Psoas muscle (tissue), 8 donors: ENCODE data around the gene PRR20G. TPM values are rescaled to one million over a fixed set of nuclear protein-coding genes. Genes with fewer than 3 reads are reported as not detected.

Source experiments
- ATAC-seq, 4 donors: fragments of 200-7000 bp; cut with Tn5 transposase; one replicate each; pipeline ENCODE4 v1.9.1; 2020; ENCODE audit warnings: moderate library complexity in 3 of 4, mild to moderate bottlenecking in 2 of 4
- DNase-seq, 2 donors: peaks; one replicate each; pipeline ENCODE4 v3.0.0-alpha.2; 2020
- H3K27ac ChIP-seq: fragments of 200-600 bp; one replicate; pipeline ENCODE4 v1.8.0; 2022
- H3K27me3 ChIP-seq, 3 donors: fragments of 200-600 bp in 1 of 3; one replicate each; pipeline versions ENCODE4 v1.6.1 to v1.8.0; 2013 to 2022; ENCODE audit warnings: low read length in 2 of 3, mild to moderate bottlenecking in 2 of 3, moderate library complexity in 1 of 3; ENCODE audit not compliant: insufficient read depth in 3 of 3
- H3K36me3 ChIP-seq, 2 donors: fragments of 200-600 bp in 1 of 2; one replicate each; pipeline versions ENCODE4 v1.6.1 to v1.8.0; 2013 to 2022; ENCODE audit warnings: low read depth in 1 of 2, mild to moderate bottlenecking in 1 of 2, moderate library complexity in 1 of 2; ENCODE audit not compliant: insufficient read depth in 1 of 2
- H3K4me1 ChIP-seq: fragments of 200-600 bp; one replicate; pipeline ENCODE4 v1.8.0; 2022
- H3K4me3 ChIP-seq: fragments of 200-600 bp; one replicate; pipeline ENCODE4 v1.8.0; 2022; ENCODE audit warnings: mild to moderate bottlenecking
- H3K9me3 ChIP-seq: fragments of 200-600 bp; one replicate; pipeline ENCODE4 v1.8.0; 2022
- WGBS, 3 donors: extraction: QIAGEN DNeasy Blood & Tissue Kit; methylation state at CpG; one replicate each; pipeline versions ENCODE4 v1.1.6 to v1.1.7; 2013; 5-methylcytosine and 5-hydroxymethylcytosine counted together
- intact Hi-C, 2 donors: fragments of 100-400 bp; cut with DNase I; formaldehyde crosslinking; loops; one replicate each; pipeline versions ENCODE4 v1.11.0 to v1.14.2; 2022
- polyA plus RNA-seq, 3 donors: library from polyadenylated mRNA; stranded (reverse); fragments of 200-250 nt; gene quantifications; one replicate each; pipeline ENCODE4 v1.2.3, GENCODE V29; 2013
- total RNA-seq, 4 donors: library from RNA; stranded (reverse); fragmentation: NEBNext Ultra II Directional in 2 of 4; extraction: Animal tissue kit (Norgen Biotek cat#: 25700) in 2 of 4; gene quantifications; one replicate each; pipeline versions ENCODE4 v1.2.1 to v1.2.4, GENCODE V29; 2021 to 2023
- TF ChIP-seq, protein P1 (sequence below): fragments of 200-600 bp; IDR thresholded peaks from one replicate; pipeline ENCODE4 v1.8.0; 2022; ENCODE audit warnings: antibody characterized with exemption
- donor health status: healthy with polysubstance abuse.
- donor health status: DM: no; HTN: no; CAD: no; lungs with moderate emphysema.
- donor health status: Bipolar disorder and iron deficiency.
- donor health status: healthy.
- donor health status: DM: yes; HTN: yes; CAD: no.
- donor health status: DM: no; HTN: no; CAD: no.
- donor health status: DM: no; HTN: no; CAD: no.
- donor health status: DM: yes; HTN: yes; CAD: no.

The PRR20G gene
- total and polyA plus RNA-seq, 7 donors, result not detected

DNA sequence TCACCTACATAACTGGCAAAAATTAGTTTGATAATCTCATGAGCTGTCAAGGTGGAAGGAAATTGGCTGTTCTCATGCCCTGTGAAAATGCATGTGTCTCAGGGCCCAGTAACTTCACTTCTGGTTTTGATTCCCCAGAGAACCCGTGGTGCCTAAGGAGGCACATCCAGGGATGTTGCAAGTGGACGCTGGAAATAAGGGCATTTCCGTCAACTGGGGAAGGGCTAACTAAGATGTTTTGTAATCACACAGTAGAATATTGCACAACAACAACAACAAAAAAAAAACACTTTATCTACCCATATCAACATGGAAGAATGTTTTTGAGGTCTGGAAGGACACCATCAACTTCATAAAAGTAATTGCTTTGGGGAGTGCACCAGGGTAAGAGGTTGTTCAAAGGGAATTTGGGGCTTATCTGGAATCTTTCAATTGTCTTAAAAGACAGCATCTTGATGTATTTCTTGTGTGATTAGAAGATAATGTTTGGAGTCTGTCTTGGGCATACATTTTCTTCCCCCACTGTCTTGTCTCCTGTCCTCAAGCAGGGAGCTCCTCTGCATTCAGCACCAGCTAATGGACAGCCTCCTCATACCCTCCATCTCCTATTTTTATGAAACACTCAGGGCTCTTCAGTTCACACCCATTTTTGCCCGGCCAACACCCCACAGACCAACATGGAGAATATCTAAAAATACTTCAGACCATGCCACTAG is 37.2 kb upstream of the PRR20G start:
- DNase-seq (no peak), ATAC-seq (no peak)
- H3K4me1 ChIP-seq, result no peaks in the 10 kb centered on the region
- peaks cover 8% of the 10 kb centered on the region for H3K9me3 ChIP-seq
- no peaks in the 10 kb centered on the region for H3K36me3 ChIP-seq
- peaks cover 0 to 6% (median 0%) of the 10 kb centered on the region in 3 donors for H3K27me3 ChIP-seq
- no peak overlapping the region for H3K27ac ChIP-seq
- TF ChIP-seq, protein P1, sequence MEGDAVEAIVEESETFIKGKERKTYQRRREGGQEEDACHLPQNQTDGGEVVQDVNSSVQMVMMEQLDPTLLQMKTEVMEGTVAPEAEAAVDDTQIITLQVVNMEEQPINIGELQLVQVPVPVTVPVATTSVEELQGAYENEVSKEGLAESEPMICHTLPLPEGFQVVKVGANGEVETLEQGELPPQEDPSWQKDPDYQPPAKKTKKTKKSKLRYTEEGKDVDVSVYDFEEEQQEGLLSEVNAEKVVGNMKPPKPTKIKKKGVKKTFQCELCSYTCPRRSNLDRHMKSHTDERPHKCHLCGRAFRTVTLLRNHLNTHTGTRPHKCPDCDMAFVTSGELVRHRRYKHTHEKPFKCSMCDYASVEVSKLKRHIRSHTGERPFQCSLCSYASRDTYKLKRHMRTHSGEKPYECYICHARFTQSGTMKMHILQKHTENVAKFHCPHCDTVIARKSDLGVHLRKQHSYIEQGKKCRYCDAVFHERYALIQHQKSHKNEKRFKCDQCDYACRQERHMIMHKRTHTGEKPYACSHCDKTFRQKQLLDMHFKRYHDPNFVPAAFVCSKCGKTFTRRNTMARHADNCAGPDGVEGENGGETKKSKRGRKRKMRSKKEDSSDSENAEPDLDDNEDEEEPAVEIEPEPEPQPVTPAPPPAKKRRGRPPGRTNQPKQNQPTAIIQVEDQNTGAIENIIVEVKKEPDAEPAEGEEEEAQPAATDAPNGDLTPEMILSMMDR, result no peak
- no peak overlapping the region for H3K4me3 ChIP-seq
- intact Hi-C loops, result no loop called here
- 70 to 84% (median 71%) methylated on average over 4 of the region's 4 CpGs for WGBS, 3 donors

GRCh38 chr3:127324076-127324475 is 36.2 kb upstream of the PRR20G start:
- Histone ChIP-seq H3K4me3 (no peak overlapping the region), H3K4me1 (no peaks in the 10 kb centered on the region), H3K36me3 (no peaks in the 10 kb centered on the region), H3K27ac (no peak overlapping the region), H3K27me3 (peaks cover 0 to 6% (median 0%) of the 10 kb centered on the region in 3 donors), H3K9me3 (no peaks in the 10 kb centered on the region)
- intact Hi-C loops, result no loop called here
- ATAC-seq (no peak), DNase-seq (no peak)
- TF ChIP-seq, protein P1, result no peak
- WGBS, 3 donors, result 57 to 76% (median 58%) methylated on average over 3 of the region's 3 CpGs

DNA sequence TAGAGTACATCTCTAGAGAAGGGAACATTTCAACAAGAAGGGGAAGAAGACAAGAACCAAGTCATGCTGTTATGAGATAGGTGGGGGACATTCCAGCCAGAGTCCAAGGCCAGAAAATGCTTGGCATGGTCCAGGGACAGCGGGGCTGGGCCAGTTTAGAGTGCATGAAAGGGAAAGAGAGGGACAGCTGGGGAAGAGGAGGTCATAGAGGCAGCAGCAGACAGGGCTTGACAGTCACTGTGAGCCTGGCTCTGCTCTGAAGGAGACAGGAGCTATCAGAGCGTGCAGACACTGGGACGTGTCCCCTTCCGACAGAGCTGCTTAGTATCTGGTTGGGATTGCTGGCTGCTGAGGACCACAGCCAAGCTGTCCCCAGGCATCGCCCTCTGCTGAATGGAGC is 35.7 kb upstream of the PRR20G start:
- Histone ChIP-seq H3K27me3 (peaks cover 0 to 2% (median 0%) of the 10 kb centered on the region in 3 donors), H3K4me3 (no peak overlapping the region), H3K36me3 (no peaks in the 10 kb centered on the region), H3K9me3 (no peaks in the 10 kb centered on the region), H3K4me1 (no peaks in the 10 kb centered on the region), H3K27ac (no peak overlapping the region)
- no peak for DNase-seq
- ATAC-seq, result no peak
- TF ChIP-seq, protein P1, result no peak
- intact Hi-C loops, result no loop called here
- WGBS, 3 donors, result 28 to 31% (median 29%) methylated on average over 5 of the region's 5 CpGs

- no peak for DNase-seq
- H3K4me3 ChIP-seq, result no peak overlapping the region
- no peaks in the 10 kb centered on the region for H3K36me3 ChIP-seq
- H3K9me3 ChIP-seq, result no peaks in the 10 kb centered on the region
- H3K4me1 ChIP-seq, result no peaks in the 10 kb centered on the region
- H3K27me3 ChIP-seq, result no peaks in the 10 kb centered on the region
- TF ChIP-seq, protein P1, result no peak
- intact Hi-C loops, result no loop called here
- no peak overlapping the region for H3K27ac ChIP-seq
- 74 to 84% (median 75%) methylated on average over 4 of the region's 4 CpGs for WGBS, 3 donors
- no peak for ATAC-seq
Observed at GRCh38 chr3:127321371-127321770, 33.5 kb upstream of the PRR20G start.
